Spleen (tissue), 11 donors: ENCODE results near the gene C1orf141. TPM values are rescaled to one million over a fixed set of nuclear protein-coding genes. Genes with fewer than 3 reads are reported as not detected.

Source experiments
- DNase-seq: peaks from one replicate; pipeline ENCODE4 v3.0.0-alpha.2; 2020
- H3K27ac ChIP-seq, 8 donors: fragments of 200-600 bp; sonication (generic) in 7 of 8; 1 replicate in 4 of 8; 2 replicates in 4 of 8; pipeline versions ENCODE4 v1.5.0 to v1.8.0; 2016 to 2021; ENCODE audit warnings: inconsistent platforms in 4 of 8, mild to moderate bottlenecking in 4 of 8, moderate library complexity in 1 of 8
- H3K27me3 ChIP-seq, 7 donors: fragments of 200-600 bp; sonication (generic) in 6 of 7; replicated peaks in 1 of 7; 1 replicate in 4 of 7; 2 replicates in 3 of 7; pipeline versions ENCODE4 v1.5.0 to v1.8.0; 2016 to 2021; ENCODE audit warnings: inconsistent platforms in 3 of 7, mild to moderate bottlenecking in 1 of 7
- H3K36me3 ChIP-seq, 6 donors: fragments of 200-600 bp; sonication (generic) in 5 of 6; 1 replicate in 4 of 6; 2 replicates in 2 of 6; pipeline versions ENCODE4 v1.5.0 to v1.8.0; 2016 to 2021; ENCODE audit warnings: inconsistent platforms in 2 of 6
- H3K4me1 ChIP-seq, 6 donors: fragments of 200-600 bp; sonication (generic) in 5 of 6; 1 replicate in 3 of 6; 2 replicates in 3 of 6; pipeline versions ENCODE4 v1.5.0 to v1.8.0; 2016 to 2021; ENCODE audit warnings: inconsistent platforms in 3 of 6
- H3K4me3 ChIP-seq, 8 donors: fragments of 200-600 bp; sonication (generic) in 7 of 8; 1 replicate in 4 of 8; 2 replicates in 4 of 8; pipeline versions ENCODE4 v1.5.0 to v1.8.0; 2016 to 2021; ENCODE audit warnings: inconsistent platforms in 4 of 8, mild to moderate bottlenecking in 4 of 8, moderate library complexity in 2 of 8
- H3K9me3 ChIP-seq, 8 donors: fragments of 200-600 bp; sonication (generic) in 7 of 8; 1 replicate in 4 of 8; 2 replicates in 4 of 8; pipeline versions ENCODE4 v1.5.0 to v1.8.0; 2016 to 2021; ENCODE audit warnings: inconsistent platforms in 4 of 8
- CTCF ChIP-seq, 11 experiments: fragments of 200-600 bp in 7 of 11; fragments of 450-650 bp in 4 of 11; sonication (generic) in 4 of 11; IDR thresholded peaks in 8 of 11; conservative IDR thresholded peaks in 3 of 11; 1 replicate in 7 of 11; 2 replicates in 4 of 11; pipeline versions ENCODE4 v1.4.0 to v1.8.0; 2016 to 2021; ENCODE audit warnings: antibody characterized with exemption in 11 of 11, inconsistent platforms in 4 of 11, mild to moderate bottlenecking in 1 of 11
- POLR2A ChIP-seq, 3 donors: fragments of 450-650 bp; IDR thresholded peaks; one replicate each; pipeline ENCODE4 v1.5.1; 2017; ENCODE audit warnings: antibody characterized with exemption in 3 of 3, mild to moderate bottlenecking in 1 of 3
- POLR2AphosphoS5 ChIP-seq, 3 donors: sonication (generic); formaldehyde crosslinking; IDR thresholded peaks; one replicate each; pipeline ENCODE4 v1.5.1; 2017; ENCODE audit warnings: antibody characterized with exemption in 3 of 3
- WGBS, 5 donors: extraction: QIAGEN DNeasy Blood & Tissue Kit in 3 of 5; methylation state at CpG; one replicate each; pipeline versions ENCODE4 v1.1.5 to v1.1.7; 2013 to 2018; 5-methylcytosine and 5-hydroxymethylcytosine counted together
- intact Hi-C: fragments of 100-400 bp; cut with DNase I; formaldehyde crosslinking; loops from one replicate; pipeline ENCODE4 v1.15.0; 2023; ENCODE audit warnings: low total_unique reads
- polyA plus RNA-seq, 3 donors: library from polyadenylated mRNA; stranded (reverse); fragments of 200-250 nt; gene quantifications; one replicate each; pipeline ENCODE4 v1.2.1, GENCODE V29; 2013
- total RNA-seq, 7 donors: library from RNA; depleted of rRNA in 3 of 7; stranded (reverse); fragments of >200 nt in 3 of 7; fragmentation: NEBNext Ultra II Directional in 4 of 7; extraction: Animal tissue kit (Norgen Biotek cat#: 25700) in 4 of 7; gene quantifications; one replicate each; pipeline versions ENCODE4 v1.1.0 to v1.2.1, GENCODE V29; 2016 to 2021
- donor health status: healthy with polysubstance abuse.
- donor health status: DM: no; HTN: no; CAD: no; lungs with moderate emphysema.
- donor health status: DM: no; HTN: no; CAD: no.
- donor health status: Bipolar disorder and iron deficiency.
- donor health status: healthy.
- donor health status: DM: no; HTN: no; CAD: no.
- donor health status: DM: yes; HTN: yes; CAD: no.

The C1orf141 gene
- total and polyA plus RNA-seq, 10 donors = not detected

GRCh38 chr1:67088440-67088839 is 46.3 kb downstream of the C1orf141 start:
- DNase-seq = no peak
- H3K9me3 ChIP-seq = peaks cover 0 to 12% (median 2%) of the 10 kb centered on the region in 8 donors
- no peaks in the 10 kb centered on the region for H3K36me3 ChIP-seq
- no peak overlapping the region for H3K27ac ChIP-seq
- intact Hi-C loops = no loop called here
- no peaks in the 10 kb centered on the region for H3K4me1 ChIP-seq
- TF ChIP-seq CTCF (IDR thresholded peaks at IDR 0.05 in 8 of 11, conservative IDR thresholded peaks at IDR 0.05 in 3 of 11) (no peak), POLR2A (IDR thresholded peaks at IDR 0.05) (no peak), POLR2AphosphoS5 (IDR thresholded peaks at IDR 0.05) (no peak)
- no peak overlapping the region for H3K4me3 ChIP-seq
- no peaks in the 10 kb centered on the region for H3K27me3 ChIP-seq
- WGBS, 5 donors = 93 to 100% (median 100%) methylated on average over 1 of the region's 1 CpG

DNA sequence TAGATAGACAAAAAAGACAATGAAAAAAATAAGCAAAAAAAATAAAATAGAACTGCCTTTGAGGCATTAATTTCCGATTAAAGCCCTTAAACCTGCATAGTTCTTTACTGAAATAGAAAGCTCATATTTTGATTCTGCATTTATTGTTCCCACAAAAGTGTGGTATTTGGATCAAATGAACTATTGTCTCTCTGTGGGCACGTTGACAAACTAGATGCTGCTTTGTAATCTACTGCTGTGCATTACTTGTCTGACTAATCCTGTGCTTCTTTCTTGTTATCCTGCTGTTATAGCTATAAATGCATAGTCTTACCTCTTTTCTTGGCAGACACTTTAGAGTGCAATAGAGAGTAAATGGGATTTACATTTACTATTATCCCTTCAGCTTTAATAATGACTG is 49.4 kb downstream of the C1orf141 start:
- Histone ChIP-seq H3K27ac (no peak overlapping the region), H3K4me3 (no peak overlapping the region), H3K36me3 (no peaks in the 10 kb centered on the region), H3K4me1 (no peaks in the 10 kb centered on the region), H3K9me3 (peaks cover 0 to 12% (median 2%) of the 10 kb centered on the region in 8 donors), H3K27me3 (no peaks in the 10 kb centered on the region)
- intact Hi-C loops = no loop called here
- WGBS, 5 donors = 41 to 67% (median 49%) methylated on average over 2 of the region's 2 CpGs
- DNase-seq = no peak
- no peak for TF ChIP-seq POLR2AphosphoS5 (IDR thresholded peaks at IDR 0.05)

DNA sequence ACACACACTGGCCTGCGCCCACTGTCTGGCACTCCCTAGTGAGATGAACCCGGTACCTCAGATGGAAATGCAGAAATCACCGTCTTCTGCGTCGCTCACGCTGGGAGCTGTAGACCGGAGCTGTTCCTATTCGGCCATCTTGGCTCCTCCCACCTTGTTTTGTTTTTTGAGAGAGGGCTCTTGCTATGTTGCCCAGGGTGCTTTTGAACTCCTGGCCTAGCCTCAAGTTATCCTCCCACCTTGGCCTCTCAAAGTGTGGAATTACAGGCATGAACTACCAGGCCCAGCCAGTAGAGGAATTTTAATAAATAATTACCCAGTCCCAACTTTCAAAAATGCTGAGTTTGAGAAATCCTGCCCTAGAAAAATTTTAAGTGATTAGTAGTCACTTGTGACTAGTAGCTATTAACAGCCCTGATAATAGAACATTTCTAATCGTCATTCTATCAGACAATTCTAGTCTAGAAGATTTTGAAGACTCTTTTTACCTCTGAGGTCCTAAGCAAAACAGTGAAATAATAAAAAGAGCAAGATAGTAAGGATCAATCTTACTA is 49.9 kb downstream of the C1orf141 start:
- WGBS, 5 donors = 86 to 98% (median 96%) methylated on average over 4 to 9 of the region's 9 CpGs
- intact Hi-C loops = no loop called here
- Histone ChIP-seq H3K27ac (no peak overlapping the region), H3K9me3 (peaks cover 0 to 9% (median 2%) of the 10 kb centered on the region in 8 donors), H3K4me1 (no peaks in the 10 kb centered on the region), H3K27me3 (no peaks in the 10 kb centered on the region), H3K36me3 (no peaks in the 10 kb centered on the region), H3K4me3 (no peak overlapping the region)
- no peak for DNase-seq
- TF ChIP-seq POLR2AphosphoS5 (IDR thresholded peaks at IDR 0.05) (no peak), CTCF (IDR thresholded peaks at IDR 0.05 in 8 of 11, conservative IDR thresholded peaks at IDR 0.05 in 3 of 11) (no peak), POLR2A (IDR thresholded peaks at IDR 0.05) (no peak)

GRCh38 chr1:67078291-67078690 is 56.5 kb downstream of the C1orf141 start:
- Histone ChIP-seq H3K4me1 (no peaks in the 10 kb centered on the region), H3K27me3 (no peaks in the 10 kb centered on the region), H3K27ac (no peak overlapping the region), H3K4me3 (no peak overlapping the region), H3K36me3 (no peaks in the 10 kb centered on the region), H3K9me3 (peaks cover 0 to 6% (median under 1%) of the 10 kb centered on the region in 8 donors)
- intact Hi-C loops = no loop called here
- TF ChIP-seq CTCF (IDR thresholded peaks at IDR 0.05 in 8 of 11, conservative IDR thresholded peaks at IDR 0.05 in 3 of 11) = no peak
- TF ChIP-seq POLR2AphosphoS5 (IDR thresholded peaks at IDR 0.05) = no peak
- TF ChIP-seq POLR2A (IDR thresholded peaks at IDR 0.05) = no peak
- DNase-seq = no peak
- WGBS, 5 donors = 91 to 99% (median 94%) methylated on average over 3 of the region's 3 CpGs

- no peaks in the 10 kb centered on the region for H3K4me1 ChIP-seq
- intact Hi-C loops = no loop called here
- no peaks in the 10 kb centered on the region for H3K27me3 ChIP-seq
- no peak overlapping the region for H3K27ac ChIP-seq
- WGBS, 5 donors = 94 to 100% (median 97%) methylated on average over 1 of the region's 1 CpG
- H3K36me3 ChIP-seq = no peaks in the 10 kb centered on the region
- TF ChIP-seq POLR2AphosphoS5 (IDR thresholded peaks at IDR 0.05) (no peak), CTCF (IDR thresholded peaks at IDR 0.05 in 8 of 11, conservative IDR thresholded peaks at IDR 0.05 in 3 of 11) (no peak), POLR2A (IDR thresholded peaks at IDR 0.05) (no peak)
- no peak overlapping the region for H3K4me3 ChIP-seq
- peaks cover 0 to 13% (median 7%) of the 10 kb centered on the region in 8 donors for H3K9me3 ChIP-seq
- DNase-seq = no peak
These were observed 57.2 kb downstream of the C1orf141 start for GRCh38 chr1:67077593-67077992.
